K562 (cell line): Measurements from ENCODE around the gene REEP6. TPM values are rescaled to one million over a fixed set of nuclear protein-coding genes. Genes with fewer than 3 reads are reported as not detected.

Source experiments
- KDM5B ChIP-seq: fragments of 200-600 bp; sonication (generic); IDR thresholded peaks from 2 replicates; pipeline ENCODE4 v1.6.1; 2012; ENCODE audit warnings: low read depth, mild to moderate bottlenecking, moderate library complexity, low read length, control low read depth, inconsistent platforms; ENCODE audit not compliant: insufficient replicate concordance
- TCF7 ChIP-seq: sonication (generic); IDR thresholded peaks from 2 replicates; pipeline ENCODE4 v1.6.1; 2016; ENCODE audit warnings: antibody characterized with exemption, borderline replicate concordance
- polyA plus RNA-seq, 8 experiments: library from polyadenylated mRNA; depleted of rRNA in 4 of 8; stranded (reverse) in 5 of 8; unstranded in 3 of 8; fragments of >200 nt; fragmentation: Nextera tagmentation in 2 of 8; fragmentation: Illumina TruSeq in 1 of 8; extraction: Ambion mirVana in 2 of 8; extraction: Trizol in 1 of 8; gene quantifications; 2 replicates each; pipeline versions ENCODE4 v1.2.1 to v1.2.3, GENCODE V29; 2011 to 2014; ENCODE audit warnings: inconsistent platforms in 1 of 8, missing spikeins in 1 of 8
- total RNA-seq, 7 experiments: library from RNA; depleted of rRNA in 6 of 7; stranded (reverse); fragments of >200 nt in 6 of 7; fragmentation: Illumina TruSeq in 2 of 7; extraction: Trizol in 2 of 7; gene quantifications; 2 replicates each; pipeline versions ENCODE4 v1.2.1 to v1.2.3, GENCODE V29; 2011 to 2021; ENCODE audit warnings: low replicate concordance in 1 of 7
- TF ChIP-seq, protein P1 (sequence below): fragments of 200-800 bp; sonication (Bioruptor generic); IDR thresholded peaks from 2 replicates; pipeline ENCODE4 v1.6.1; 2016; ENCODE audit warnings: missing genetic modification characterization, missing compliant biosample characterization
- TF ChIP-seq, protein P2 (sequence below): fragments of 200-600 bp; sonication (generic); IDR thresholded peaks from one replicate; pipeline ENCODE4 v1.6.1; 2012; ENCODE audit warnings: mild to moderate bottlenecking, low read depth, low read length, inconsistent platforms
- TF ChIP-seq, protein P3 (sequence below): fragments of 250-450 bp; sonication (Bioruptor Pico); IDR thresholded peaks from 2 replicates; pipeline ENCODE4 v1.9.0; 2021; ENCODE audit warnings: mild to moderate bottlenecking, inconsistent platforms

The REEP6 gene
- total and polyA plus RNA-seq, 9 of the 15 experiments (the other 6 are each of a cell fraction or from before 2014, with no cell fraction given), result 1.2 to 64.2 (median 12.7) TPM

DNA sequence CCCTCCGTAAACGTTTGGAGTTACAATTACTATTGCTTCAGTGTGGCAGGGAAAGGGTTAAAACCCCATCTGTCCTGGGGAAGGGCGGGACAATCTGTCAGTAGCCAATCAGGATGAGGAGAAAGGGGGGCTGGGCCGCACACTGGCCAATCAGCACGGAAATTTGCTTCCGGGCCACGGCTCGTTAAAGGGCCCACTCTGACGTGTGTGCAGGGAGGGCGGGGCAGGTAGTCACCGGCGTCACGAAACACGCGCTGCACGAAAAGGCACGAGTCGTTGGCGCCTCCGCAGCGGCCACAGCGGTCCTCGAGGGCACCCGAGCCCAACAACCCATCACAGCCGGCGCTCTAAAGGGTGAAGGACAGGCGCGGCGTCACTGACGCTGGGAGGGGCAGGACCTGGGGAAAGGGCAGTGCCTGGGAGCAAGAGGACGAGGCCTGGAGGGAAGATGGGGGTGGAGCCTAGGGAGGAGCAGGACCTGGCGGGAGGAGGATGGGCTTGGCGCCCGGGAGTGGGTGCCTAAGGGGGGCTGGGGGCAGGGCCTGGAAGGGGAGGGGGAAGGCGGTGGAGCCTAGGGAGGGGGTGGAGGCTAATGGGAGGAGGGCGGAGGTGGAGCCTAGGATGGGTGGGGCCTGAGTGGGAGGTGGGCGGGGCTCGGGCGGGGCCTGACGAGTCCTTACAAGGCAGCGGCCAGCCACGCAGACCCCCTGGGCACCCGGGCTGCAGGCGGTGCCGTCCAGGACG, 17.0 kb downstream of the REEP6 start (continued):
- TF ChIP-seq, protein P1, sequence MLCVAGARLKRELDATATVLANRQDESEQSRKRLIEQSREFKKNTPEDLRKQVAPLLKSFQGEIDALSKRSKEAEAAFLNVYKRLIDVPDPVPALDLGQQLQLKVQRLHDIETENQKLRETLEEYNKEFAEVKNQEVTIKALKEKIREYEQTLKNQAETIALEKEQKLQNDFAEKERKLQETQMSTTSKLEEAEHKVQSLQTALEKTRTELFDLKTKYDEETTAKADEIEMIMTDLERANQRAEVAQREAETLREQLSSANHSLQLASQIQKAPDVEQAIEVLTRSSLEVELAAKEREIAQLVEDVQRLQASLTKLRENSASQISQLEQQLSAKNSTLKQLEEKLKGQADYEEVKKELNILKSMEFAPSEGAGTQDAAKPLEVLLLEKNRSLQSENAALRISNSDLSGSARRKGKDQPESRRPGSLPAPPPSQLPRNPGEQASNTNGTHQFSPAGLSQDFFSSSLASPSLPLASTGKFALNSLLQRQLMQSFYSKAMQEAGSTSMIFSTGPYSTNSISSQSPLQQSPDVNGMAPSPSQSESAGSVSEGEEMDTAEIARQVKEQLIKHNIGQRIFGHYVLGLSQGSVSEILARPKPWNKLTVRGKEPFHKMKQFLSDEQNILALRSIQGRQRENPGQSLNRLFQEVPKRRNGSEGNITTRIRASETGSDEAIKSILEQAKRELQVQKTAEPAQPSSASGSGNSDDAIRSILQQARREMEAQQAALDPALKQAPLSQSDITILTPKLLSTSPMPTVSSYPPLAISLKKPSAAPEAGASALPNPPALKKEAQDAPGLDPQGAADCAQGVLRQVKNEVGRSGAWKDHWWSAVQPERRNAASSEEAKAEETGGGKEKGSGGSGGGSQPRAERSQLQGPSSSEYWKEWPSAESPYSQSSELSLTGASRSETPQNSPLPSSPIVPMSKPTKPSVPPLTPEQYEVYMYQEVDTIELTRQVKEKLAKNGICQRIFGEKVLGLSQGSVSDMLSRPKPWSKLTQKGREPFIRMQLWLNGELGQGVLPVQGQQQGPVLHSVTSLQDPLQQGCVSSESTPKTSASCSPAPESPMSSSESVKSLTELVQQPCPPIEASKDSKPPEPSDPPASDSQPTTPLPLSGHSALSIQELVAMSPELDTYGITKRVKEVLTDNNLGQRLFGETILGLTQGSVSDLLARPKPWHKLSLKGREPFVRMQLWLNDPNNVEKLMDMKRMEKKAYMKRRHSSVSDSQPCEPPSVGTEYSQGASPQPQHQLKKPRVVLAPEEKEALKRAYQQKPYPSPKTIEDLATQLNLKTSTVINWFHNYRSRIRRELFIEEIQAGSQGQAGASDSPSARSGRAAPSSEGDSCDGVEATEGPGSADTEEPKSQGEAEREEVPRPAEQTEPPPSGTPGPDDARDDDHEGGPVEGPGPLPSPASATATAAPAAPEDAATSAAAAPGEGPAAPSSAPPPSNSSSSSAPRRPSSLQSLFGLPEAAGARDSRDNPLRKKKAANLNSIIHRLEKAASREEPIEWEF (CRISPR knock-in tag), result no peak
- TF ChIP-seq KDM5B, result peak; percentile 40
- no peak for TF ChIP-seq TCF7
- TF ChIP-seq, protein P2, sequence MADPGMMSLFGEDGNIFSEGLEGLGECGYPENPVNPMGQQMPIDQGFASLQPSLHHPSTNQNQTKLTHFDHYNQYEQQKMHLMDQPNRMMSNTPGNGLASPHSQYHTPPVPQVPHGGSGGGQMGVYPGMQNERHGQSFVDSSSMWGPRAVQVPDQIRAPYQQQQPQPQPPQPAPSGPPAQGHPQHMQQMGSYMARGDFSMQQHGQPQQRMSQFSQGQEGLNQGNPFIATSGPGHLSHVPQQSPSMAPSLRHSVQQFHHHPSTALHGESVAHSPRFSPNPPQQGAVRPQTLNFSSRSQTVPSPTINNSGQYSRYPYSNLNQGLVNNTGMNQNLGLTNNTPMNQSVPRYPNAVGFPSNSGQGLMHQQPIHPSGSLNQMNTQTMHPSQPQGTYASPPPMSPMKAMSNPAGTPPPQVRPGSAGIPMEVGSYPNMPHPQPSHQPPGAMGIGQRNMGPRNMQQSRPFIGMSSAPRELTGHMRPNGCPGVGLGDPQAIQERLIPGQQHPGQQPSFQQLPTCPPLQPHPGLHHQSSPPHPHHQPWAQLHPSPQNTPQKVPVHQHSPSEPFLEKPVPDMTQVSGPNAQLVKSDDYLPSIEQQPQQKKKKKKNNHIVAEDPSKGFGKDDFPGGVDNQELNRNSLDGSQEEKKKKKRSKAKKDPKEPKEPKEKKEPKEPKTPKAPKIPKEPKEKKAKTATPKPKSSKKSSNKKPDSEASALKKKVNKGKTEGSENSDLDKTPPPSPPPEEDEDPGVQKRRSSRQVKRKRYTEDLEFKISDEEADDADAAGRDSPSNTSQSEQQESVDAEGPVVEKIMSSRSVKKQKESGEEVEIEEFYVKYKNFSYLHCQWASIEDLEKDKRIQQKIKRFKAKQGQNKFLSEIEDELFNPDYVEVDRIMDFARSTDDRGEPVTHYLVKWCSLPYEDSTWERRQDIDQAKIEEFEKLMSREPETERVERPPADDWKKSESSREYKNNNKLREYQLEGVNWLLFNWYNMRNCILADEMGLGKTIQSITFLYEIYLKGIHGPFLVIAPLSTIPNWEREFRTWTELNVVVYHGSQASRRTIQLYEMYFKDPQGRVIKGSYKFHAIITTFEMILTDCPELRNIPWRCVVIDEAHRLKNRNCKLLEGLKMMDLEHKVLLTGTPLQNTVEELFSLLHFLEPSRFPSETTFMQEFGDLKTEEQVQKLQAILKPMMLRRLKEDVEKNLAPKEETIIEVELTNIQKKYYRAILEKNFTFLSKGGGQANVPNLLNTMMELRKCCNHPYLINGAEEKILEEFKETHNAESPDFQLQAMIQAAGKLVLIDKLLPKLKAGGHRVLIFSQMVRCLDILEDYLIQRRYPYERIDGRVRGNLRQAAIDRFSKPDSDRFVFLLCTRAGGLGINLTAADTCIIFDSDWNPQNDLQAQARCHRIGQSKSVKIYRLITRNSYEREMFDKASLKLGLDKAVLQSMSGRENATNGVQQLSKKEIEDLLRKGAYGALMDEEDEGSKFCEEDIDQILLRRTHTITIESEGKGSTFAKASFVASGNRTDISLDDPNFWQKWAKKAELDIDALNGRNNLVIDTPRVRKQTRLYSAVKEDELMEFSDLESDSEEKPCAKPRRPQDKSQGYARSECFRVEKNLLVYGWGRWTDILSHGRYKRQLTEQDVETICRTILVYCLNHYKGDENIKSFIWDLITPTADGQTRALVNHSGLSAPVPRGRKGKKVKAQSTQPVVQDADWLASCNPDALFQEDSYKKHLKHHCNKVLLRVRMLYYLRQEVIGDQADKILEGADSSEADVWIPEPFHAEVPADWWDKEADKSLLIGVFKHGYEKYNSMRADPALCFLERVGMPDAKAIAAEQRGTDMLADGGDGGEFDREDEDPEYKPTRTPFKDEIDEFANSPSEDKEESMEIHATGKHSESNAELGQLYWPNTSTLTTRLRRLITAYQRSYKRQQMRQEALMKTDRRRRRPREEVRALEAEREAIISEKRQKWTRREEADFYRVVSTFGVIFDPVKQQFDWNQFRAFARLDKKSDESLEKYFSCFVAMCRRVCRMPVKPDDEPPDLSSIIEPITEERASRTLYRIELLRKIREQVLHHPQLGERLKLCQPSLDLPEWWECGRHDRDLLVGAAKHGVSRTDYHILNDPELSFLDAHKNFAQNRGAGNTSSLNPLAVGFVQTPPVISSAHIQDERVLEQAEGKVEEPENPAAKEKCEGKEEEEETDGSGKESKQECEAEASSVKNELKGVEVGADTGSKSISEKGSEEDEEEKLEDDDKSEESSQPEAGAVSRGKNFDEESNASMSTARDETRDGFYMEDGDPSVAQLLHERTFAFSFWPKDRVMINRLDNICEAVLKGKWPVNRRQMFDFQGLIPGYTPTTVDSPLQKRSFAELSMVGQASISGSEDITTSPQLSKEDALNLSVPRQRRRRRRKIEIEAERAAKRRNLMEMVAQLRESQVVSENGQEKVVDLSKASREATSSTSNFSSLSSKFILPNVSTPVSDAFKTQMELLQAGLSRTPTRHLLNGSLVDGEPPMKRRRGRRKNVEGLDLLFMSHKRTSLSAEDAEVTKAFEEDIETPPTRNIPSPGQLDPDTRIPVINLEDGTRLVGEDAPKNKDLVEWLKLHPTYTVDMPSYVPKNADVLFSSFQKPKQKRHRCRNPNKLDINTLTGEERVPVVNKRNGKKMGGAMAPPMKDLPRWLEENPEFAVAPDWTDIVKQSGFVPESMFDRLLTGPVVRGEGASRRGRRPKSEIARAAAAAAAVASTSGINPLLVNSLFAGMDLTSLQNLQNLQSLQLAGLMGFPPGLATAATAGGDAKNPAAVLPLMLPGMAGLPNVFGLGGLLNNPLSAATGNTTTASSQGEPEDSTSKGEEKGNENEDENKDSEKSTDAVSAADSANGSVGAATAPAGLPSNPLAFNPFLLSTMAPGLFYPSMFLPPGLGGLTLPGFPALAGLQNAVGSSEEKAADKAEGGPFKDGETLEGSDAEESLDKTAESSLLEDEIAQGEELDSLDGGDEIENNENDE, result no peak
- TF ChIP-seq, protein P3, sequence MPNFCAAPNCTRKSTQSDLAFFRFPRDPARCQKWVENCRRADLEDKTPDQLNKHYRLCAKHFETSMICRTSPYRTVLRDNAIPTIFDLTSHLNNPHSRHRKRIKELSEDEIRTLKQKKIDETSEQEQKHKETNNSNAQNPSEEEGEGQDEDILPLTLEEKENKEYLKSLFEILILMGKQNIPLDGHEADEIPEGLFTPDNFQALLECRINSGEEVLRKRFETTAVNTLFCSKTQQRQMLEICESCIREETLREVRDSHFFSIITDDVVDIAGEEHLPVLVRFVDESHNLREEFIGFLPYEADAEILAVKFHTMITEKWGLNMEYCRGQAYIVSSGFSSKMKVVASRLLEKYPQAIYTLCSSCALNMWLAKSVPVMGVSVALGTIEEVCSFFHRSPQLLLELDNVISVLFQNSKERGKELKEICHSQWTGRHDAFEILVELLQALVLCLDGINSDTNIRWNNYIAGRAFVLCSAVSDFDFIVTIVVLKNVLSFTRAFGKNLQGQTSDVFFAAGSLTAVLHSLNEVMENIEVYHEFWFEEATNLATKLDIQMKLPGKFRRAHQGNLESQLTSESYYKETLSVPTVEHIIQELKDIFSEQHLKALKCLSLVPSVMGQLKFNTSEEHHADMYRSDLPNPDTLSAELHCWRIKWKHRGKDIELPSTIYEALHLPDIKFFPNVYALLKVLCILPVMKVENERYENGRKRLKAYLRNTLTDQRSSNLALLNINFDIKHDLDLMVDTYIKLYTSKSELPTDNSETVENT, result no peak
